Smooth muscle cell (in vitro differentiated cells): ENCODE measurements around the gene C5orf15. TPM values are rescaled to one million over a fixed set of nuclear protein-coding genes. Genes with fewer than 3 reads are reported as not detected.

Experiments used
- DNase-seq: peaks from one replicate; lab custom pipeline; 2025; ENCODE audit not compliant: unreplicated experiment; lab: John Stamatoyannopoulos, UW
- H2AFZ ChIP-seq: fragments of 200-600 bp; sonication (generic); 2 replicates; pipeline ENCODE4 v1.6.0; 2016; ENCODE audit warnings: antibody characterized with exemption, low read depth, mild to moderate bottlenecking
- H3F3A ChIP-seq: fragments of 200-600 bp; sonication (generic); 2 replicates; pipeline ENCODE4 v1.6.0; 2017; ENCODE audit warnings: antibody characterized with exemption, low read depth
- H3K27ac ChIP-seq: fragments of 200-600 bp; sonication (generic); 2 replicates; pipeline ENCODE4 v1.5.1; 2016; ENCODE audit warnings: low read depth, mild to moderate bottlenecking
- H3K27me3 ChIP-seq: fragments of 200-600 bp; sonication (generic); 2 replicates; pipeline ENCODE4 v1.6.1; 2016; ENCODE audit warnings: low read depth, mild to moderate bottlenecking
- H3K36me3 ChIP-seq: fragments of 200-600 bp; sonication (generic); 2 replicates; pipeline ENCODE4 v1.5.1; 2016; ENCODE audit warnings: low read depth
- H3K4me1 ChIP-seq: fragments of 200-600 bp; sonication (generic); 2 replicates; pipeline ENCODE4 v1.5.1; 2016; ENCODE audit warnings: low read depth
- H3K4me2 ChIP-seq: fragments of 200-600 bp; sonication (generic); 2 replicates; pipeline ENCODE4 v1.6.0; 2016; ENCODE audit warnings: mild to moderate bottlenecking
- H3K4me3 ChIP-seq: fragments of 200-600 bp; sonication (generic); 2 replicates; pipeline ENCODE4 v1.5.1; 2016; ENCODE audit warnings: mild to moderate bottlenecking
- H3K79me2 ChIP-seq: fragments of 200-600 bp; sonication (generic); 2 replicates; pipeline ENCODE4 v1.6.0; 2016; ENCODE audit warnings: low read depth, mild to moderate bottlenecking
- H3K9ac ChIP-seq: fragments of 200-600 bp; sonication (generic); 2 replicates; pipeline ENCODE4 v1.6.0; 2016; ENCODE audit warnings: low read depth
- H3K9me3 ChIP-seq: fragments of 200-600 bp; sonication (generic); replicated peaks from 2 replicates; pipeline ENCODE4 v1.5.1; 2016; ENCODE audit warnings: low read depth
- H4K20me1 ChIP-seq: fragments of 200-600 bp; sonication (generic); 2 replicates; pipeline ENCODE4 v1.6.0; 2016; ENCODE audit warnings: low read depth
- WGBS: methylation state at CpG from one replicate; pipeline ENCODE4 v1.1.7; 2016; ENCODE audit warnings: low lambda C conversion rate; 5-methylcytosine and 5-hydroxymethylcytosine counted together
- polyA plus RNA-seq: library from polyadenylated mRNA; unstranded; fragments of >200 nt; fragmentation: Nextera tagmentation; extraction: Ambion mirVana; gene quantifications from 2 replicates; pipeline ENCODE4 v1.2.1, GENCODE V29; 2016
- total RNA-seq: library from RNA; depleted of rRNA; stranded (reverse); fragments of >200 nt; gene quantifications from 2 replicates; pipeline ENCODE4 v1.2.3, GENCODE V29; 2014
- TF ChIP-seq, protein P1 (sequence below): fragments of 200-600 bp; sonication (generic); IDR thresholded peaks from 2 replicates; pipeline ENCODE4 v1.5.1; 2017; ENCODE audit warnings: borderline replicate concordance, mild to moderate bottlenecking, antibody characterized with exemption; ENCODE audit not compliant: insufficient read depth, poor library complexity, severe bottlenecking

Gene C5orf15
- total and polyA plus RNA-seq, 2 experiments from 2014 or later = 64.9 to 128 TPM

DNA sequence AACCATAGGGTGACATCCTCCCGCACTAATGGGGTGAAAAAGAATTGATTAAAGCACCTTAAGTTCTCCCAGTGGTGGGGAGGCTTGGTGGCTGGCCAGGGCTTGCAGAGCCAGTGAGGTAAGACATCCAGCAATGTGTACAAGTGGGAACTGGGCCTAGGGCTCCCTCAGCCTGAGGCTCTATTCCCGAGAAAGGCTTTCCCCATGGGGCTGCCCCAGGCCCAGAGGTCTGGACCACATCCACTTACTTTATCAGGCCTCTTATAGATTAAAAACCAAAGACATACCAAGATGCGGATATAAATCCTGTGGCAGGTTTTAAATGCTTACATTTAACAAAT lies 35.3 kb downstream of the C5orf15 start:
- no peaks in the 10 kb centered on the region for H3K27me3 ChIP-seq
- WGBS = 60% methylated on average over 3 of the region's 3 CpGs

DNA sequence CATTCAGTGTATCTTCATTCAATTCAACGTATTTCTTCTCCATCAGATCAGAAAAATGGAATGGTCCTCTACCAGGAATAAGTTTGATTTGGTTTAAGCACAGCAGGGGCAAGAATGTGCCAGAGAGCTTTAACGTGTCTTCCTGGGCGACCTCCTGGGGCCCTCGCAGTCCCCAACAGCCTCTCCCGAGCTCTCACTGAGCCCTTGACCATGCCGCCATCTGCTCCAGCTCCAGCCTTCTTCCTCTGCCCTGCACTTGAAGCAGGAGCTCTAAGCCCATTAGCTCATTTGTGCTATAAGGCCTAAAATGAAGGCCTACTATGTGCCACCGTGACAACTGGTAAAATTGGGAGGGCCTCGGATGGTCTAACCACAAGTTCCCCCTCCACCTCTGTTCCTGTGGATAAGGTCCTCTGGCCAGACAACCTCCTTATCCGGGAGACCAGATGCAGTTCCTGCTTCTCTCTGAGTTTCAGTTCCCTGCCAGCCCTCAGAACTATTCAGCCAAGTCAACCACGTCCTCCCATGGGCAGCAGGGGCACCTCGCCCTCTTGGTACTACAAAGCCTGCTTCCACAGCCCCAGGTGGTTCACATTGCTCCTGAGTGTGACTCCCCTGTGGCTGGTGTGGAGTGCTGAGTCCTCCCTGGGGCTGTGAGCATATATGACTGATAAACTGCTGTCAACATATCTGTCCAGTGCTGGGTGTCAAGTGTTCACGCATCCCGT lies 35.8 kb downstream of the C5orf15 start:
- H4K20me1 ChIP-seq = no peaks in the 10 kb centered on the region
- no peak overlapping the region for H2AFZ ChIP-seq
- no peaks in the 10 kb centered on the region for H3K9me3 ChIP-seq
- H3K27ac ChIP-seq = no peak overlapping the region
- TF ChIP-seq, protein P1, sequence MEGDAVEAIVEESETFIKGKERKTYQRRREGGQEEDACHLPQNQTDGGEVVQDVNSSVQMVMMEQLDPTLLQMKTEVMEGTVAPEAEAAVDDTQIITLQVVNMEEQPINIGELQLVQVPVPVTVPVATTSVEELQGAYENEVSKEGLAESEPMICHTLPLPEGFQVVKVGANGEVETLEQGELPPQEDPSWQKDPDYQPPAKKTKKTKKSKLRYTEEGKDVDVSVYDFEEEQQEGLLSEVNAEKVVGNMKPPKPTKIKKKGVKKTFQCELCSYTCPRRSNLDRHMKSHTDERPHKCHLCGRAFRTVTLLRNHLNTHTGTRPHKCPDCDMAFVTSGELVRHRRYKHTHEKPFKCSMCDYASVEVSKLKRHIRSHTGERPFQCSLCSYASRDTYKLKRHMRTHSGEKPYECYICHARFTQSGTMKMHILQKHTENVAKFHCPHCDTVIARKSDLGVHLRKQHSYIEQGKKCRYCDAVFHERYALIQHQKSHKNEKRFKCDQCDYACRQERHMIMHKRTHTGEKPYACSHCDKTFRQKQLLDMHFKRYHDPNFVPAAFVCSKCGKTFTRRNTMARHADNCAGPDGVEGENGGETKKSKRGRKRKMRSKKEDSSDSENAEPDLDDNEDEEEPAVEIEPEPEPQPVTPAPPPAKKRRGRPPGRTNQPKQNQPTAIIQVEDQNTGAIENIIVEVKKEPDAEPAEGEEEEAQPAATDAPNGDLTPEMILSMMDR = no peak
- no peak overlapping the region for H3K4me2 ChIP-seq
- H3K36me3 ChIP-seq = no peaks in the 10 kb centered on the region
- DNase-seq = no peak
- no peak overlapping the region for H3K9ac ChIP-seq
- no peaks in the 10 kb centered on the region for H3F3A ChIP-seq
- no peaks in the 10 kb centered on the region for H3K79me2 ChIP-seq
- H3K4me1 ChIP-seq = no peaks in the 10 kb centered on the region
- WGBS = 93% methylated on average over 13 of the region's 13 CpGs
- H3K4me3 ChIP-seq = no peak overlapping the region
- no peaks in the 10 kb centered on the region for H3K27me3 ChIP-seq

More for the DNA sequence above, 35.3 kb downstream of the C5orf15 start:
- H3K4me2 ChIP-seq = no peak overlapping the region
- no peak overlapping the region for H3K4me3 ChIP-seq
- DNase-seq = no peak
- no peaks in the 10 kb centered on the region for H3F3A ChIP-seq
- TF ChIP-seq, protein P1 = no peak
- no peaks in the 10 kb centered on the region for H3K9me3 ChIP-seq
- no peaks in the 10 kb centered on the region for H3K36me3 ChIP-seq
- no peaks in the 10 kb centered on the region for H4K20me1 ChIP-seq
- no peaks in the 10 kb centered on the region for H3K4me1 ChIP-seq
- no peak overlapping the region for H3K9ac ChIP-seq
- H3K79me2 ChIP-seq = no peaks in the 10 kb centered on the region
- no peak overlapping the region for H3K27ac ChIP-seq
- no peak overlapping the region for H2AFZ ChIP-seq

DNA sequence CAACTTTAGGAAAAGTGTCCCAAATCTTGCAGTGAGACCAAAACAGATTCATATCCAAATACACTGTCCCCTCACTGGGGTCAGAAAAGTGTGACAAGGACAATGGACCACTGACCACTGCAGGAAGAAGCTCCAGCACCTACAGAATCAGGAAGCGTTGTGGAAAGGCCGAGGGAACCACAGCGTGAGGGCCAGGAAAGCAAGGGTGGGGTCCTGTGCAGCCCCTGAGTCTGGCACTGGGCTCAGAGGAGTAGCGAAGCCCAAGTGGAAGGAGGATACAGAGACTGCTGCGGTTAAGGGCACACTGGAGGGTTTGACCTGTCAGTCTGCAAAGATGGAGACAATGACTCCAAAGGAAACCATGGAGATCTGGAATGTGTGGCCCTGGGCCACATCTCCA lies 36.9 kb downstream of the C5orf15 start:
- H2AFZ ChIP-seq = no peak overlapping the region
- no peaks in the 10 kb centered on the region for H4K20me1 ChIP-seq
- no peak overlapping the region for H3K9ac ChIP-seq
- no peaks in the 10 kb centered on the region for H3K27me3 ChIP-seq
- no peaks in the 10 kb centered on the region for H3F3A ChIP-seq
- H3K36me3 ChIP-seq = no peaks in the 10 kb centered on the region
- H3K79me2 ChIP-seq = no peaks in the 10 kb centered on the region
- H3K27ac ChIP-seq = no peak overlapping the region
- no peak overlapping the region for H3K4me2 ChIP-seq
- H3K4me3 ChIP-seq = no peak overlapping the region
- no peak for DNase-seq
- WGBS = 93% methylated on average over 5 of the region's 5 CpGs
- H3K4me1 ChIP-seq = no peaks in the 10 kb centered on the region
- TF ChIP-seq, protein P1 = no peak
- H3K9me3 ChIP-seq = no peaks in the 10 kb centered on the region

DNA sequence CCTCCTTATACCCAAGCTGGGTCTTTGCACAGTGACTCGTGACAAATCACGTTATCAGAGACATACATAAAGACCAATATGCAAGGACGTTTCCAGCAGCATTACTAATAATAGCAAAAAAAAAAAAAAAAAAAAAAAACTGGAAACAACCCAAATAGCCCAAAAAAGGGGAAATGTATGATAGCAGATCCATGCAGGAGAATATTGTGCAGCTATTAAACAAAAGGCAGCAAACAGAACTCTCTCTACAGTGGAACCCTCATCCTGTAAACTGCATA lies 37.7 kb downstream of the C5orf15 start:
- no peak overlapping the region for H3K4me3 ChIP-seq
- H3F3A ChIP-seq = no peaks in the 10 kb centered on the region
- TF ChIP-seq, protein P1 = no peak
- H2AFZ ChIP-seq = no peak overlapping the region
- H3K9ac ChIP-seq = no peak overlapping the region
- no peaks in the 10 kb centered on the region for H3K27me3 ChIP-seq
- no peak overlapping the region for H3K27ac ChIP-seq
- no peaks in the 10 kb centered on the region for H3K79me2 ChIP-seq
- WGBS = 91% methylated on average over 3 of the region's 3 CpGs
- no peaks in the 10 kb centered on the region for H3K4me1 ChIP-seq
- H3K9me3 ChIP-seq = no peaks in the 10 kb centered on the region
- no peak overlapping the region for H3K4me2 ChIP-seq
- H4K20me1 ChIP-seq = no peaks in the 10 kb centered on the region
- no peak for DNase-seq
- H3K36me3 ChIP-seq = no peaks in the 10 kb centered on the region
